Loucy (cell line): ENCODE data around the gene LAMA5.

Source experiments
- EZH2phosphoT487 ChIP-seq: fragments of 200-600 bp; IDR thresholded peaks from 2 replicates; pipeline ENCODE4 v1.6.1; 2018; ENCODE audit warnings: antibody characterized with exemption, mild to moderate bottlenecking, moderate library complexity, borderline replicate concordance
- TF ChIP-seq, protein P1 (sequence below): fragments of 200-600 bp; sonication (generic); conservative IDR thresholded peaks from 2 replicates; pipeline ENCODE4 v1.5.1; 2014; ENCODE audit warnings: mild to moderate bottlenecking, antibody characterized with exemption, low read length

- TF ChIP-seq, protein P1, sequence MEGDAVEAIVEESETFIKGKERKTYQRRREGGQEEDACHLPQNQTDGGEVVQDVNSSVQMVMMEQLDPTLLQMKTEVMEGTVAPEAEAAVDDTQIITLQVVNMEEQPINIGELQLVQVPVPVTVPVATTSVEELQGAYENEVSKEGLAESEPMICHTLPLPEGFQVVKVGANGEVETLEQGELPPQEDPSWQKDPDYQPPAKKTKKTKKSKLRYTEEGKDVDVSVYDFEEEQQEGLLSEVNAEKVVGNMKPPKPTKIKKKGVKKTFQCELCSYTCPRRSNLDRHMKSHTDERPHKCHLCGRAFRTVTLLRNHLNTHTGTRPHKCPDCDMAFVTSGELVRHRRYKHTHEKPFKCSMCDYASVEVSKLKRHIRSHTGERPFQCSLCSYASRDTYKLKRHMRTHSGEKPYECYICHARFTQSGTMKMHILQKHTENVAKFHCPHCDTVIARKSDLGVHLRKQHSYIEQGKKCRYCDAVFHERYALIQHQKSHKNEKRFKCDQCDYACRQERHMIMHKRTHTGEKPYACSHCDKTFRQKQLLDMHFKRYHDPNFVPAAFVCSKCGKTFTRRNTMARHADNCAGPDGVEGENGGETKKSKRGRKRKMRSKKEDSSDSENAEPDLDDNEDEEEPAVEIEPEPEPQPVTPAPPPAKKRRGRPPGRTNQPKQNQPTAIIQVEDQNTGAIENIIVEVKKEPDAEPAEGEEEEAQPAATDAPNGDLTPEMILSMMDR: no peak
- no peak for TF ChIP-seq EZH2phosphoT487
Observed at GRCh38 chr20:62326959-62327725, 40.0 kb downstream of the LAMA5 start.
